Thoracic aorta (tissue), 2 donors: ENCODE measurements around the gene SPECC1L. TPM values are rescaled to one million over a fixed set of nuclear protein-coding genes. Genes with fewer than 3 reads are reported as not detected.

ENCODE experiments used
- ATAC-seq: fragments of 150-250 bp; one replicate; pipeline ENCODE4 v1.8.0; 2017; ENCODE audit warnings: low read depth; ENCODE audit not compliant: insufficient number of reproducible peaks, low FRiP score
- DNase-seq: peaks from one replicate; pipeline ENCODE4 v3.0.0-alpha.2; 2020; ENCODE audit warnings: low spot score
- H3K27ac ChIP-seq, 2 donors: fragments of 200-600 bp; sonication (generic); 1 replicate in 1 of 2; 2 replicates in 1 of 2; pipeline ENCODE4 v1.5.1; 2016; ENCODE audit warnings: mild to moderate bottlenecking in 2 of 2, moderate library complexity in 2 of 2
- H3K27me3 ChIP-seq: fragments of 200-600 bp; sonication (generic); replicated peaks from 2 replicates; pipeline ENCODE4 v1.6.0; 2016; ENCODE audit warnings: mild to moderate bottlenecking; ENCODE audit not compliant: insufficient read depth
- H3K36me3 ChIP-seq: fragments of 200-600 bp; sonication (generic); one replicate; pipeline ENCODE4 v1.5.1; 2016
- H3K4me1 ChIP-seq, 2 donors: fragments of 200-600 bp; sonication (generic); 1 replicate in 1 of 2; 2 replicates in 1 of 2; pipeline versions ENCODE4 v1.5.1 to v1.6.0; 2016; ENCODE audit warnings: low read depth in 2 of 2, mild to moderate bottlenecking in 1 of 2; ENCODE audit not compliant: control insufficient read depth in 1 of 2
- H3K4me3 ChIP-seq: fragments of 200-600 bp; sonication (generic); 2 replicates; pipeline ENCODE4 v1.5.1; 2016; ENCODE audit warnings: mild to moderate bottlenecking
- H3K9me3 ChIP-seq: fragments of 200-600 bp; sonication (generic); 2 replicates; pipeline ENCODE4 v1.5.1; 2016
- total RNA-seq, 2 donors: library from RNA; depleted of rRNA; stranded (reverse); fragments of >200 nt; gene quantifications; one replicate each; pipeline versions ENCODE4 v1.1.0 to v1.2.3, GENCODE V29; 2016
- TF ChIP-seq, protein P1 (sequence below): fragments of 200-600 bp; sonication (generic); IDR thresholded peaks from one replicate; pipeline ENCODE4 v1.5.1; 2019; ENCODE audit warnings: antibody characterized with exemption

The SPECC1L gene
- total RNA-seq, 2 donors from 2014 or later = 49.4 to 50.0 TPM

DNA sequence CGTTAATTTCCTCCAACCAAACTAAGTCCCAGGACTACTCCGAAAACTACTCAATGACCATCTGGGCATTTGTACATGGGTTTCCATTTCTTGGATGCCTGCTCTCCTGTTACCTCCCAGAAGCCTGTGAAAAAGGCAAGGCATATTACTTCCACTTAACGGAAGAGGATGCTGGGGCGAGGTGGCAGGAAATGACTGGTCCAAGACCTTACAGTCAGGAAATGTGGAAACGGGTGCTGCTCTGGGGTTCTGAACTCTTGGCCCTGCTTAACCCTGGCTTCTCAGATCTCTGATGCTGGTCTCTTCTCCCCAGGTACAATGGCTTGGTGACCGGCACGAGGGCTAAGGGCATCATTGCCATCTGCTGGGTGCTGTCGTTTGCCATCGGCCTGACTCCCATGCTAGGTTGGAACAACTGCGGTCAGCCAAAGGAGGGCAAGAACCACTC, 169.7 kb downstream of the SPECC1L start:
- H3K27ac ChIP-seq = no peak overlapping the region
- TF ChIP-seq, protein P1, sequence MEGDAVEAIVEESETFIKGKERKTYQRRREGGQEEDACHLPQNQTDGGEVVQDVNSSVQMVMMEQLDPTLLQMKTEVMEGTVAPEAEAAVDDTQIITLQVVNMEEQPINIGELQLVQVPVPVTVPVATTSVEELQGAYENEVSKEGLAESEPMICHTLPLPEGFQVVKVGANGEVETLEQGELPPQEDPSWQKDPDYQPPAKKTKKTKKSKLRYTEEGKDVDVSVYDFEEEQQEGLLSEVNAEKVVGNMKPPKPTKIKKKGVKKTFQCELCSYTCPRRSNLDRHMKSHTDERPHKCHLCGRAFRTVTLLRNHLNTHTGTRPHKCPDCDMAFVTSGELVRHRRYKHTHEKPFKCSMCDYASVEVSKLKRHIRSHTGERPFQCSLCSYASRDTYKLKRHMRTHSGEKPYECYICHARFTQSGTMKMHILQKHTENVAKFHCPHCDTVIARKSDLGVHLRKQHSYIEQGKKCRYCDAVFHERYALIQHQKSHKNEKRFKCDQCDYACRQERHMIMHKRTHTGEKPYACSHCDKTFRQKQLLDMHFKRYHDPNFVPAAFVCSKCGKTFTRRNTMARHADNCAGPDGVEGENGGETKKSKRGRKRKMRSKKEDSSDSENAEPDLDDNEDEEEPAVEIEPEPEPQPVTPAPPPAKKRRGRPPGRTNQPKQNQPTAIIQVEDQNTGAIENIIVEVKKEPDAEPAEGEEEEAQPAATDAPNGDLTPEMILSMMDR = no peak
- no peaks in the 10 kb centered on the region for H3K9me3 ChIP-seq
- no peaks in the 10 kb centered on the region for H3K27me3 ChIP-seq
- H3K4me1 ChIP-seq = peaks cover 11 to 20% of the 10 kb centered on the region in 2 donors
- no peak overlapping the region for H3K4me3 ChIP-seq
- DNase-seq (no peak), ATAC-seq (no peak)
- no peaks in the 10 kb centered on the region for H3K36me3 ChIP-seq

DNA sequence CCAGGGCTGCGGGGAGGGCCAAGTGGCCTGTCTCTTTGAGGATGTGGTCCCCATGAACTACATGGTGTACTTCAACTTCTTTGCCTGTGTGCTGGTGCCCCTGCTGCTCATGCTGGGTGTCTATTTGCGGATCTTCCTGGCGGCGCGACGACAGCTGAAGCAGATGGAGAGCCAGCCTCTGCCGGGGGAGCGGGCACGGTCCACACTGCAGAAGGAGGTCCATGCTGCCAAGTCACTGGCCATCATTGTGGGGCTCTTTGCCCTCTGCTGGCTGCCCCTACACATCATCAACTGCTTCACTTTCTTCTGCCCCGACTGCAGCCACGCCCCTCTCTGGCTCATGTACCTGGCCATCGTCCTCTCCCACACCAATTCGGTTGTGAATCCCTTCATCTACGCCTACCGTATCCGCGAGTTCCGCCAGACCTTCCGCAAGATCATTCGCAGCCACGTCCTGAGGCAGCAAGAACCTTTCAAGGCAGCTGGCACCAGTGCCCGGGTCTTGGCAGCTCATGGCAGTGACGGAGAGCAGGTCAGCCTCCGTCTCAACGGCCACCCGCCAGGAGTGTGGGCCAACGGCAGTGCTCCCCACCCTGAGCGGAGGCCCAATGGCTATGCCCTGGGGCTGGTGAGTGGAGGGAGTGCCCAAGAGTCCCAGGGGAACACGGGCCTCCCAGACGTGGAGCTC, 170.2 kb downstream of the SPECC1L start:
- H3K9me3 ChIP-seq = no peaks in the 10 kb centered on the region
- H3K36me3 ChIP-seq = no peaks in the 10 kb centered on the region
- H3K4me3 ChIP-seq = peak overlapping the region; percentile 24
- DNase-seq = no peak
- TF ChIP-seq, protein P1 = no peak
- peak; percentile 24 for ATAC-seq
- no peaks in the 10 kb centered on the region for H3K27me3 ChIP-seq
- H3K4me1 ChIP-seq = peaks cover 11 to 20% of the 10 kb centered on the region in 2 donors
- H3K27ac ChIP-seq = peak overlapping the region in 1 of 2 donors; percentile 70

DNA sequence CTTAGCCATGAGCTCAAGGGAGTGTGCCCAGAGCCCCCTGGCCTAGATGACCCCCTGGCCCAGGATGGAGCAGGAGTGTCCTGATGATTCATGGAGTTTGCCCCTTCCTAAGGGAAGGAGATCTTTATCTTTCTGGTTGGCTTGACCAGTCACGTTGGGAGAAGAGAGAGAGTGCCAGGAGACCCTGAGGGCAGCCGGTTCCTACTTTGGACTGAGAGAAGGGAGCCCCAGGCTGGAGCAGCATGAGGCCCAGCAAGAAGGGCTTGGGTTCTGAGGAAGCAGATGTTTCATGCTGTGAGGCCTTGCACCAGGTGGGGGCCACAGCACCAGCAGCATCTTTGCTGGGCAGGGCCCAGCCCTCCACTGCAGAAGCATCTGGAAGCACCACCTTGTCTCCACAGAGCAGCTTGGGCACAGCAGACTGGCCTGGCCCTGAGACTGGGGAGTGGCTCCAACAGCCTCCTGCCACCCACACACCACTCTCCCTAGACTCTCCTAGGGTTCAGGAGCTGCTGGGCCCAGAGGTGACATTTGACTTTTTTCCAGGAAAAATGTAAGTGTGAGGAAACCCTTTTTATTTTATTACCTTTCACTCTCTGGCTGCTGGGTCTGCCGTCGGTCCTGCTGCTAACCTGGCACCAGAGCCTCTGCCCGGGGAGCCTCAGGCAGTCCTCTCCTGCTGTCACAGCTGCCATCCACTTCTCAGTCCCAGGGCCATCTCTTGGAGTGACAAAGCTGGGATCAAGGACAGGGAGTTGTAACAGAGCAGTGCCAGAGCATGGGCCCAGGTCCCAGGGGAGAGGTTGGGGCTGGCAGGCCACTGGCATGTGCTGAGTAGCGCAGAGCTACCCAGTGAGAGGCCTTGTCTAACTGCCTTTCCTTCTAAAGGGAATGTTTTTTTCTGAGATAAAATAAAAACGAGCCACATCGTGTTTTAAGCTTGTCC, 171.0 kb downstream of the SPECC1L start:
- DNase-seq = no peak
- Histone ChIP-seq H3K36me3 (no peaks in the 10 kb centered on the region), H3K27me3 (no peaks in the 10 kb centered on the region), H3K9me3 (no peaks in the 10 kb centered on the region), H3K4me3 (peak overlapping the region; percentile 24), H3K4me1 (peaks cover 11 to 20% of the 10 kb centered on the region in 2 donors), H3K27ac (peak overlapping the region; percentile 57 to 70)
- TF ChIP-seq, protein P1 = no peak
- ATAC-seq = peak; percentile 17

DNA sequence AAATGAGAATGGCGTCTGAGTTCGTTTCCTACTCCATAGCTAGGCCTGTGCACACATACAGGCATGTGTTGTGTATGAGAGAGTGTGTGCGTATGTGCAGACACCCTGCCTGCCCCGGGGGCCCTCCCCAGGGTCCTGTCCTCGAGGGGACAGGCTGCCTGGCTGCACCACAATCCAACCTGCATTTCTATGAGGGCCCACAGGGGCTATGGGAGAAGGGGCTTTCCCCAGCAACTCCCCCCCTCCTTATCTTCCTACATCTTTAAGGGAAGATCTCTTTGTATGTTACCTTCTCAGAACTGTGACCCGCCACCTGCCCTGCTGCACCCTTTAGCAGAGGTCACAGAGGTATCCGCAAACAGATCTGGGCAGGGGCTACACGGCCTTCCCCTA, 171.7 kb downstream of the SPECC1L start:
- H3K4me3 ChIP-seq = no peak overlapping the region
- no peak for ATAC-seq
- H3K27ac ChIP-seq = peak overlapping the region; percentile 57 to 70
- TF ChIP-seq, protein P1 = no peak
- DNase-seq = no peak
- H3K27me3 ChIP-seq = no peaks in the 10 kb centered on the region
- H3K4me1 ChIP-seq = peaks cover 11 to 20% of the 10 kb centered on the region in 2 donors
- no peaks in the 10 kb centered on the region for H3K9me3 ChIP-seq
- H3K36me3 ChIP-seq = no peaks in the 10 kb centered on the region

DNA sequence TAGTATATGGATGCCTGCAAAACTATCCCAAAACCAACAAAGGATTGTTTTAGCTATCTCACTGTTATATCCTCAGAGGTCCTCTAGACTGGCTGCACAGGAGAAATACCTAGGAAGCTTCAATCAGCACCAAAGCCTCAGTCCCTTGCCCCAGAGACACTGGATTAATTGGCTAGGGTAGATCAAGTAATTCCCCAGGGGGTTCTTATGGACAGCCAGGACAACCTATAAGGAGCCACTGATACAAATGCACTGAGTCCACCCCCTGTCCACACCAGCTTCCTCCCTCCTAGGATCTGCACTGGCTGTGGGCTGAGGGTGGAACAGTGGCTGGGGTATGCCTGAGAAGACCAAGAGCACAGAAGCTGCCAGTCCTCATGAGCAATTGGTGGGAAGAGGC, 173.0 kb downstream of the SPECC1L start:
- TF ChIP-seq, protein P1 = no peak
- DNase-seq = no peak
- no peaks in the 10 kb centered on the region for H3K36me3 ChIP-seq
- peaks cover 11 to 20% of the 10 kb centered on the region in 2 donors for H3K4me1 ChIP-seq
- H3K4me3 ChIP-seq = no peak overlapping the region
- no peak overlapping the region for H3K27ac ChIP-seq
- ATAC-seq = no peak
- H3K27me3 ChIP-seq = no peaks in the 10 kb centered on the region
- no peaks in the 10 kb centered on the region for H3K9me3 ChIP-seq
